ENCODE results near the gene ASB2.

ASB2 gene, protein sequence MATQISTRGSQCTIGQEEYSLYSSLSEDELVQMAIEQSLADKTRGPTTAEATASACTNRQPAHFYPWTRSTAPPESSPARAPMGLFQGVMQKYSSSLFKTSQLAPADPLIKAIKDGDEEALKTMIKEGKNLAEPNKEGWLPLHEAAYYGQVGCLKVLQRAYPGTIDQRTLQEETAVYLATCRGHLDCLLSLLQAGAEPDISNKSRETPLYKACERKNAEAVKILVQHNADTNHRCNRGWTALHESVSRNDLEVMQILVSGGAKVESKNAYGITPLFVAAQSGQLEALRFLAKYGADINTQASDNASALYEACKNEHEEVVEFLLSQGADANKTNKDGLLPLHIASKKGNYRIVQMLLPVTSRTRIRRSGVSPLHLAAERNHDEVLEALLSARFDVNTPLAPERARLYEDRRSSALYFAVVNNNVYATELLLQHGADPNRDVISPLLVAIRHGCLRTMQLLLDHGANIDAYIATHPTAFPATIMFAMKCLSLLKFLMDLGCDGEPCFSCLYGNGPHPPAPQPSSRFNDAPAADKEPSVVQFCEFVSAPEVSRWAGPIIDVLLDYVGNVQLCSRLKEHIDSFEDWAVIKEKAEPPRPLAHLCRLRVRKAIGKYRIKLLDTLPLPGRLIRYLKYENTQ

DNA sequence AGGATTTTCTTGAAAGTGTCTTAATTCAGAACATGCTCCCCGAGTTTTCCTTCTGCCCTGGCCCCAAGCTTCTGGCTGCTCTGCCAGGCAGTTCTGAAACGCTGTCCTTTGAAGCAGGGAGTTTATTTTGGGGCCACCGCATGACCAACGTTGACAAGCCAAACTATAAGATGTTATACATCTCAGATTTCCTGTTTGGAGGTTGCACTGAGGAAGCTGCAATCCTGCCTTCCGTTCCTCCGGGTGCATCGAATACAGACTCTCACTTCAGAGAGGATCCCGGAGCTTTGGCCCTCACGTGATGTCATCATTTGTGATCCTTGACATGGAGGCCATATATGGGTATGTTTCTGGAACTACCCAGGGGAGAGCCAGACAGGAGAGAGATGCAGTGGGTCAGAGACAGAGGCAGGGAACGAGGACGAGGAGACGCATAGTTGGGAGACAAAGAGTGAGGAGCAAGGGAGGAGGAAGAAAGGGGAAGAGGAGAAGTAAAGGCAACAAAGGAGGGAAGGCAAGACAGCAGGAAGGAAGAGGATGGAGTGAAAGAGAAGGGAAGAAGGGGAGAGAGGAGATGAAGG lies at the start of gene ASB2:
Gene ASB2 (minus strand): TSS at position 94 of the 581 bp plus-strand sequence. CDS start 12,031 bp downstream, outside the sequence.
- DNase-seq (ENCODE audit: low spot score), result no peak

DNA sequence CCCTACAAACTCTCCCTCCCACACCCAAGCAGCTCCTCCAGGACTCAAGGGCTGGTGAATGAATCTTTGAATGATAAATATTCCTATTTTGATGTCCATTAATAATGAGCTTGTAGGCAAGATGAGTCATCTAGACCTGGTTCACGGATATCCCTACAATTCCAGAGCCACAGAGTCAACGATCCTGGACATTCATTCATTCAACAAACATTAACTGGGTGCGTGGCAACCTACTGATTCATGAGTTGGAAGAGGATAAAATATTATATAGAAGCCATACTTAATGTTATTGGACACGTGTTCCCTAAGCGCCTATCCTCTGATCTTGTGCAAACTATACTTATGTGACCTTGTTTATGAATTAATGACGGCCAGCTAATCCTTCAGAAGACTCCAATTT lies 49.4 kb upstream of the ASB2 start:
- DNase-seq (ENCODE audit: low spot score), result peak; percentile 93

DNA sequence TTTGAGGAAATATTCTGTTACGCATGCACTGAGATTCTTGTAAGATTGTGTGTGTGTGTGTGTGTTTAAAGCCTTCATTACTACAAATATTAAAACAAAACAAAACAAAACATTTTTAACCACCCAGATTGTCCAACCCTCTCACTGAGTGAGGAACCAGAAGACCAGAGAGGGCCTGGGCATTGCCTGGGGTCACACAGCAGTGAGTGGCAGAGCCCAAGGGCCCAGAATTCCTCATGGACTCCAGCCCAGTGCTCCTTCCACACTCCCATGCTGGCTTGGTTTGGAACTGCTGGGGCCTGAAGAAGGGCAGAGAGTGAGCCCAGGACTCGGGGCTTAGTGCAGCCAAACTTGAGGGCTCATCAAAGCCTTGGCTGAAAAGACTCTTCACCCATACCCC lies 48.2 kb upstream of the ASB2 start:
- no peak for DNase-seq (ENCODE audit: low spot score)

DNA sequence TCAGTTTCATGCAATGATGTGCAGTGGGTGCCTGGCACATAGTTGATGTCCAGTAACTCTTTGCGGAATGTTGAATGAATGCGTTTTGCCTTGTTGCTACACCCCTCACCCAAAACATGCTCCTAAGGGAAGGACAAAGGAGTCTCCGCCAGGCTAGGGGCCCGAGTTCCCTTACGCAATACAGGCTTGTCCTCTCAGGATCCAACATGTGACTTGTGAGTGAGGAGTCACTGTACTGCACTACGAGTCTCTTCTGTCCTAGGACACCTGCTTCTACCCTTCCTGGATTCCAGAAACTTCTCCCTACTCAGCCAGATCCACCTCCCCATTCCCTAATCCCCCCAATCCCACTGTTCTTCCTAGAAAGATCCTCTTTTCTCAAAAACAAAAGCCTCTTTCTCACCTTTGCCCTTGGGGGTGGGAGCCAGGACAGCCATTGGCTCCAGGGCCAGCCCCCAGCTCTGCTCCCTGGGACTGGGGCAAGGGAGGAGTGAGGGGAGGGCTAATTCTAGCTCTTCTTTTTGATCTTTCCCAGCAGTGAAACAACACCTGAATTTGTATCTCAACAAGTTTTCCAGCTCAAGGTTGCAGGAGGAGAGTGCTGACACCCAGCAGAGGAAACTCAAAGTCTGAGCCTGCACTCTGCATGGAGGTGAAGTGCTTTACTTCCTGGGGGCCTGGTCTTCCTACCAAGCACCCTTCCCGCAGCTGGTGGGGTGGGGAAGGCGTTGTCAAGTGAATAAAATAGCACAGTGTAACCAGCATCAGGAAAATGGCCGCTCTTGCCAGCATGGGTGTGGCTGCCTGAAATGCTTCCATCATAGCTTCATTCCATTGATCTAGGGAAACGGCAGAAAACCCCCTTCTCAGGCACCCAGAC lies 46.4 kb upstream of the ASB2 start:
- DNase-seq (ENCODE audit: low spot score), result no peak

DNA sequence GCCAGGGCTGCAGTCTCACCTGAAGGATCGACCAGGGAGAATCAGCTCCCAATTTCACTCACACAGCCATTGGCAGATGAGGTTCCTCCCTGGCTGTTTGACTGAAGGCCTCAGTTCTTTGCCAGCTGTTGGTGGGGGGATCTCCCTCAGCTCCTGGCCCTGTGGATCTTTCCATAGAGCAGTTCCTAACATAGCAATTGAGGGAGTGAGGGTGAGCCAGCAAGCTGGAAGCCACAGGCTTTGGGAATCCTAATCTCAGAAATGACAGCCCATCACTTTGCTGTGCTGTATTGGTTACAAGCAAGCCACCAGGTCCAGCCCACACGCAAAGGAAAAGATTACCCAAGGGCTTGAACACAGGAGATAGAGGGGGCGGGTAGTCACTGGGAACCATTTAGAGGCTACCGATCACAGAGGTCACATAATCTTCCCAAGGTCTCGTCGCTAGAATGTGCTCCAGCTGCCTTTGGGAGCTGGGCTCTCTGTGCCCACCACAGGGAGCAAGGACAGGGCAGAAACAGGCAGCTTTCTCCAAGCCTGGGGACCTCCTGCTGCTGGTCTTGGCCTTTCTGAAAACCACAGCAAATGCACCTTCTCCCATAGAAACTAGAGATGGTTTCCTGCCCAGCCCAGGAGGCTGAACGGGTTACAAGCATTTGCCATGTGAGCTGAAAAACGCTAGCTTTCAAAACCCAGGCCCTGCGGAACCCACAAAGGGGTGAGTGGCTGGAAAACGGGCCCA lies 45.2 kb upstream of the ASB2 start:
- DNase-seq (ENCODE audit: low spot score), result no peak

DNA sequence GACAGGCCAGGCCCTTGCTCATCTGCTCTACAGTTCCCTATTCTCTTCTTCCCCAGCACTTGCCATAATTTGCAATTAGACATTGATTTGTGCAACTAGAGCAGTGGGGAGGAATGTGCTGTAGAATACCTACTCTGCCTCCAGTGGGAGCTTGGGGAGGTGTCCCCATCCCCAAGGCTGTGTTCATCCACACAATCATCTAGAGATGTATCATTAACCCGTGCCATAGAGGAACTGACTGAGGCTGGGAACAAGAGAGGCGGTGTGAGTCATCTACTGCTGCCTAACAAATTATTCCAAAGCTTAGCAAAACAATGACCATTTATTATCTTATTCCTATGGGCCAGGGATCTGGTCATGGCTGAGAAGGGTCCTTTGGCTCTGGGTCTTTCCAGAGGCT lies 44.6 kb upstream of the ASB2 start:
- DNase-seq (ENCODE audit: low spot score), result peak; percentile 91

DNA sequence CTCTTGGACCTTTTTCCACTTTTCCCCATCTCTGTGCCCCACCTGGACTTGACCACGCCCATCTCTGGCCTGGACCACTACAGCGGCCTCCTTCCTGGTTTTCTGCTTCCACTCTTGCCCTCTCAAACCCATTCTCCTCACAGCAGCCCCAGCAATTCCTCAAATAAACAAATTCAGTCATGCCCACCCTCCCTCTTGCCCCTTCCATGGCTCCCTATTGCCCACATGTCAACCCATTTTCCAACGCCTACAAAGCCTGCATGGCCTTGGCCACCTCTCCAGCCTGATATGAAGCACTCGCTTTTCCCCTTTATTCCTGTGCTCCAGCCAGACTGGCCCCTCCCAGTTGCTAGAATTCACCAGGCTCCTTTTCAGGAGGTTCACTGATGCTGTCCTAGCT lies 43.9 kb upstream of the ASB2 start:
- DNase-seq (ENCODE audit: low spot score), result no peak

DNA sequence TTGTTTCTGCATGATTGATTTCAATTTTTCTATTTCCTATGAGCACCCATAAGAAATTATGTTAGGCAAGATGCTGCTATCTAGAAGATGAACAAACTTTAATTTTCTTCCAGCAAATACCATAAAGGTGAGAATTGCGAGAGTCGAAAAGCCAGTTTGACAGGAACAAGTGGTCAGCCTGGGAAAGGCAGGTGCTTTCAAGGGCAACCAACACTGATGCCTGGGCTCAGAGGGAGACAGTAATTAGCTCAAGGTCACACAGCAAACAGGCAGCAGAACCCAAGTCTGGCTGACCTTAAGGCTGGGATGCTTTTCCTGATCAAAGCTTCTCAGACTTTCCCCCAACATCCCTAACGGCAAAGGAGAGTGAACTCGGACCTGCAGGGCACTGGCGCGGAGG lies 43.0 kb upstream of the ASB2 start:
- no peak for DNase-seq (ENCODE audit: low spot score)

- DNase-seq (ENCODE audit: low spot score), result no peak
Observed at GRCh38 chr14:94018308-94018707, 41.9 kb upstream of the ASB2 start.

- no peak for DNase-seq (ENCODE audit: low spot score)
Observed at GRCh38 chr14:94016446-94016976, 40.1 kb upstream of the ASB2 start.

GRCh38 chr14:94015223-94015622 lies 38.9 kb upstream of the ASB2 start:
- DNase-seq (ENCODE audit: low spot score), result no peak

DNA sequence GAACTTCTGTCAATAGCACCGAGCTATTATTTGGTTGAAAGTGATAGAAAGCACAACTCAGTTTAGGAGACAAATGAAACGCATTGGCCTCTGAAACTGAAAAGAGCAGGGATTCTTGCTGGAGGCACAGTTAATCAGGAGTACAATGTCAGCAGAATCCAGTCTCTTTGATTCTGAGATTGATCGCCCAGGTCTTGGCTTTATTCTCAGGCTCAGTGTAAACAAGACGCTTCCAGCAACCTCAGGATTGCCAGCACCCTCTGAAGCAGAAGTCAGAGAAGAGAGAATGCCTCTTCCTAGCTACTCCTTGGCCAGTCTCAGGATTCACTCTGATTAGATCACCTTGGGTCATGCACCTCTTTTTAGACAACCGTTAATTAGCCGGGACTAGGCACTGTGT lies 38.0 kb upstream of the ASB2 start:
- DNase-seq (ENCODE audit: low spot score), result no peak

- DNase-seq (ENCODE audit: low spot score), result peak; percentile 45
Observed at GRCh38 chr14:94011795-94012194, 35.4 kb upstream of the ASB2 start.

DNA sequence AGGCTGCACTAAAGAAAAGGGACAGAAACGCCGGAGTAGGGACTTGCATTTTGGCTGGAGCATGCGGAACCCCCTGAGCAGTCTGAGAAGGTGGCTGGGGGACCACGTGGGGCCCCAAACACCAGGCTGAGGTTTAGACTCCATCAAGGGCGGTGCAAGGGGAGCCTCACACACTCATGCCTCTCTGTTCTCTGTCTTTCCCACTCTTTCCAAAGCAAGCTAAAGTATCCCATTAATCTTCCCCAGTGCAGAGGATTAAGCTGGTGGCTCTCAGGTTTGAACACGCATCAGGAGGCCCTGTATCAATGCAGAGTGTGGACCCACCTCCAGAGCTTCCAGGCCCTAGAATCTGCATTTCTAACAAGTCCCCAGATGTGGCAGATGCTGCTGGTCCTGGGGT lies 34.3 kb upstream of the ASB2 start:
- DNase-seq (ENCODE audit: low spot score), result no peak

- peak; percentile 78 for DNase-seq (ENCODE audit: low spot score)
Observed at GRCh38 chr14:94009767-94010166, 33.4 kb upstream of the ASB2 start.

GRCh38 chr14:94008234-94008633 lies 31.9 kb upstream of the ASB2 start:
- no peak for DNase-seq (ENCODE audit: low spot score)

- no peak for DNase-seq (ENCODE audit: low spot score)
Observed at GRCh38 chr14:94005324-94006073, 29.1 kb upstream of the ASB2 start.

DNA sequence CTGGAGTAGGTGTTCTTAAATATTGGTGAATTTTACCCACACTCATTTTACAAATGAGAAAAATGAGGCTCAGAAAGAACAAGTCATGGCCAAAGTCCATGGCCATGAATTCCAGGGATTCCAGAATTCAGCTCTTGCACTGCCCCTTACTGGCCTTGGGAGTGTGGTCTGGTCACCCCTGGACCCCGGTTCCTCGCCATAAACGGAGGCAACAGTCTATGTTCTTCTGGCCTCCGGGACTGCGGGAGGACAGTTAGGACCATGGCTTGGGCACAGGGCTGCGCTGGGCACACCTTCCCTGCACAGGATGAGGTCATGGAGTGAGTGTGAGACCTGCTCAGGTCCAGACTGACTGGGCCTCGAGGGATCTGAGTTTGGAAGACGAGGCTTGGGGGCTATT lies 27.6 kb upstream of the ASB2 start:
- no peak for DNase-seq (ENCODE audit: low spot score)

GRCh38 chr14:94003397-94003796 lies 27.0 kb upstream of the ASB2 start:
- DNase-seq (ENCODE audit: low spot score), result no peak
